Stimulated activated memory B cell treated with anti-CD40 and anti-IgM and Interleukin-4, amounts not matched to agents 10 μg/mL and 1 μg/mL and 100 μg/mL, for 72 hours (primary cell): ENCODE data around the gene MRPL40.

Experiments
- ATAC-seq: fragments of 150-1000 bp; cut with Tn5 transposase; 2 replicates; pipeline ENCODE4 v1.10.0; 2021
- H3K27ac Mint-ChIP-seq: one replicate; pipeline ENCODE4 v1.8.0; 2022; ENCODE audit warnings: mild to moderate bottlenecking, mixed read lengths
- H3K27me3 Mint-ChIP-seq: one replicate; pipeline ENCODE4 v1.8.0; 2022; ENCODE audit warnings: mixed read lengths
- H3K36me3 Mint-ChIP-seq: one replicate; pipeline ENCODE4 v1.8.0; 2022; ENCODE audit warnings: mixed read lengths
- H3K4me1 Mint-ChIP-seq: one replicate; pipeline ENCODE4 v1.8.0; 2022; ENCODE audit warnings: mixed read lengths
- H3K4me3 Mint-ChIP-seq: one replicate; pipeline ENCODE4 v1.8.0; 2022; ENCODE audit warnings: mild to moderate bottlenecking, moderate library complexity, mixed read lengths
- H3K9me3 Mint-ChIP-seq: one replicate; pipeline ENCODE4 v1.8.0; 2022; ENCODE audit warnings: mixed read lengths

Gene MRPL40

GRCh38 chr22:19432133-19432851 lies at the start of gene MRPL40:
Gene MRPL40, plus strand, starts transcription at chr22:19432545. Its CDS starts 10 bp downstream, at chr22:19432555.
- ATAC-seq, result peak; percentile 97
- H3K4me3 Mint-ChIP-seq, result peak within 1 kb of the TSS; percentile 96
- H3K27ac Mint-ChIP-seq, result peak within 1 kb of the TSS; percentile 97
- peaks cover 7% of the 10 kb centered on the region for H3K36me3 Mint-ChIP-seq
- no peaks in the 10 kb centered on the region for H3K9me3 Mint-ChIP-seq
- peaks cover 65% of the 10 kb centered on the region for H3K4me1 Mint-ChIP-seq
- no peaks in the 10 kb centered on the region for H3K27me3 Mint-ChIP-seq

GRCh38 chr22:19383292-19383691 lies 49.1 kb upstream of the MRPL40 start:
- no peak overlapping the region for H3K27ac Mint-ChIP-seq
- H3K9me3 Mint-ChIP-seq, result no peaks in the 10 kb centered on the region
- ATAC-seq, result no peak
- H3K36me3 Mint-ChIP-seq, result peaks cover 41% of the 10 kb centered on the region
- H3K27me3 Mint-ChIP-seq, result no peaks in the 10 kb centered on the region
- H3K4me1 Mint-ChIP-seq, result no peaks in the 10 kb centered on the region
- H3K4me3 Mint-ChIP-seq, result no peak overlapping the region

GRCh38 chr22:19385221-19385906 lies 47.0 kb upstream of the MRPL40 start:
- Mint-ChIP-seq H3K4me3 (no peak overlapping the region), H3K9me3 (no peaks in the 10 kb centered on the region), H3K27me3 (no peaks in the 10 kb centered on the region), H3K4me1 (no peaks in the 10 kb centered on the region), H3K27ac (no peak overlapping the region), H3K36me3 (peaks cover 53% of the 10 kb centered on the region)
- no peak for ATAC-seq

- peaks cover 54% of the 10 kb centered on the region for H3K36me3 Mint-ChIP-seq
- no peaks in the 10 kb centered on the region for H3K27me3 Mint-ChIP-seq
- no peak overlapping the region for H3K4me3 Mint-ChIP-seq
- ATAC-seq, result no peak
- no peaks in the 10 kb centered on the region for H3K9me3 Mint-ChIP-seq
- no peaks in the 10 kb centered on the region for H3K4me1 Mint-ChIP-seq
- H3K27ac Mint-ChIP-seq, result no peak overlapping the region
These were observed 46.1 kb upstream of the MRPL40 start for GRCh38 chr22:19386248-19386647.

- Mint-ChIP-seq H3K4me1 (no peaks in the 10 kb centered on the region), H3K9me3 (no peaks in the 10 kb centered on the region), H3K27ac (no peak overlapping the region), H3K4me3 (no peak overlapping the region), H3K27me3 (no peaks in the 10 kb centered on the region), H3K36me3 (peaks cover 51% of the 10 kb centered on the region)
- ATAC-seq, result no peak
These were observed 45.3 kb upstream of the MRPL40 start for GRCh38 chr22:19387038-19387437.

GRCh38 chr22:19387575-19387974 lies 44.8 kb upstream of the MRPL40 start:
- Mint-ChIP-seq H3K27me3 (no peaks in the 10 kb centered on the region), H3K27ac (no peak overlapping the region), H3K9me3 (no peaks in the 10 kb centered on the region)

GRCh38 chr22:19393704-19394103 lies 38.6 kb upstream of the MRPL40 start:
- ATAC-seq, result no peak
- H3K9me3 Mint-ChIP-seq, result no peaks in the 10 kb centered on the region
- H3K27ac Mint-ChIP-seq, result no peak overlapping the region
- H3K36me3 Mint-ChIP-seq, result peaks cover 61% of the 10 kb centered on the region
- H3K4me1 Mint-ChIP-seq, result no peaks in the 10 kb centered on the region
- no peak overlapping the region for H3K4me3 Mint-ChIP-seq
- no peaks in the 10 kb centered on the region for H3K27me3 Mint-ChIP-seq

More at GRCh38 chr22:19387575-19387974, 44.8 kb upstream of the MRPL40 start:
- Mint-ChIP-seq H3K4me1 (no peaks in the 10 kb centered on the region), H3K4me3 (no peak overlapping the region), H3K36me3 (peaks cover 51% of the 10 kb centered on the region)
- no peak for ATAC-seq

- Mint-ChIP-seq H3K27ac (no peak overlapping the region), H3K27me3 (no peaks in the 10 kb centered on the region)
These were observed 37.9 kb upstream of the MRPL40 start for GRCh38 chr22:19394274-19395050.

GRCh38 chr22:19395276-19395675 lies 37.1 kb upstream of the MRPL40 start:
- Mint-ChIP-seq H3K36me3 (peaks cover 64% of the 10 kb centered on the region), H3K4me1 (no peaks in the 10 kb centered on the region), H3K4me3 (no peak overlapping the region), H3K27ac (no peak overlapping the region), H3K27me3 (no peaks in the 10 kb centered on the region), H3K9me3 (no peaks in the 10 kb centered on the region)
- ATAC-seq, result no peak

More at GRCh38 chr22:19394274-19395050, 37.9 kb upstream of the MRPL40 start:
- Mint-ChIP-seq H3K4me3 (no peak overlapping the region), H3K4me1 (no peaks in the 10 kb centered on the region), H3K9me3 (no peaks in the 10 kb centered on the region), H3K36me3 (peaks cover 59% of the 10 kb centered on the region)
- no peak for ATAC-seq

- ATAC-seq, result no peak
- Mint-ChIP-seq H3K4me1 (no peaks in the 10 kb centered on the region), H3K4me3 (no peak overlapping the region), H3K27me3 (no peaks in the 10 kb centered on the region), H3K9me3 (no peaks in the 10 kb centered on the region), H3K27ac (no peak overlapping the region), H3K36me3 (peaks cover 70% of the 10 kb centered on the region)
These were observed 35.8 kb upstream of the MRPL40 start for GRCh38 chr22:19396561-19396933.

- Mint-ChIP-seq H3K4me1 (no peaks in the 10 kb centered on the region), H3K27me3 (no peaks in the 10 kb centered on the region), H3K27ac (no peak overlapping the region), H3K9me3 (no peaks in the 10 kb centered on the region), H3K4me3 (no peak overlapping the region), H3K36me3 (peaks cover 72% of the 10 kb centered on the region)
- no peak for ATAC-seq
These were observed 35.2 kb upstream of the MRPL40 start for GRCh38 chr22:19396934-19397733.

GRCh38 chr22:19397734-19398104 lies 34.6 kb upstream of the MRPL40 start:
- Mint-ChIP-seq H3K36me3 (peaks cover 67% of the 10 kb centered on the region), H3K4me3 (no peak overlapping the region), H3K27me3 (no peaks in the 10 kb centered on the region), H3K9me3 (no peaks in the 10 kb centered on the region), H3K4me1 (no peaks in the 10 kb centered on the region), H3K27ac (no peak overlapping the region)
- no peak for ATAC-seq

- H3K36me3 Mint-ChIP-seq, result peaks cover 64% of the 10 kb centered on the region
- H3K9me3 Mint-ChIP-seq, result no peaks in the 10 kb centered on the region
- no peak overlapping the region for H3K27ac Mint-ChIP-seq
- no peak overlapping the region for H3K4me3 Mint-ChIP-seq
- no peaks in the 10 kb centered on the region for H3K27me3 Mint-ChIP-seq
- no peak for ATAC-seq
- H3K4me1 Mint-ChIP-seq, result no peaks in the 10 kb centered on the region
These were observed 34.1 kb upstream of the MRPL40 start for GRCh38 chr22:19398206-19398605.

GRCh38 chr22:19398652-19399051 lies 33.7 kb upstream of the MRPL40 start:
- no peak for ATAC-seq
- H3K36me3 Mint-ChIP-seq, result peaks cover 62% of the 10 kb centered on the region
- no peak overlapping the region for H3K27ac Mint-ChIP-seq
- no peaks in the 10 kb centered on the region for H3K27me3 Mint-ChIP-seq
- no peak overlapping the region for H3K4me3 Mint-ChIP-seq
- H3K4me1 Mint-ChIP-seq, result no peaks in the 10 kb centered on the region
- H3K9me3 Mint-ChIP-seq, result no peaks in the 10 kb centered on the region

- Mint-ChIP-seq H3K27me3 (no peaks in the 10 kb centered on the region), H3K36me3 (peaks cover 68% of the 10 kb centered on the region), H3K27ac (no peak overlapping the region), H3K4me1 (peaks cover 13% of the 10 kb centered on the region), H3K9me3 (no peaks in the 10 kb centered on the region), H3K4me3 (no peak overlapping the region)
- ATAC-seq, result no peak
These were observed 31.5 kb upstream of the MRPL40 start for GRCh38 chr22:19400881-19401280.
